Activated CD4-positive, alpha-beta T cell treated with anti-CD3 and anti-CD28 coated beads for 4 hours (primary cell): ENCODE measurements around the gene LSS.
"Not testable (repeated sequence)": the region's sequence is repeated elsewhere in the genome, so short reads cannot be mapped to it uniquely, and the experiment has no call there.

Experiments
- DNase-seq, 2 donors: peaks; one replicate each; pipeline ENCODE4 v3.0.0-alpha.2; 2020

Gene LSS

DNA sequence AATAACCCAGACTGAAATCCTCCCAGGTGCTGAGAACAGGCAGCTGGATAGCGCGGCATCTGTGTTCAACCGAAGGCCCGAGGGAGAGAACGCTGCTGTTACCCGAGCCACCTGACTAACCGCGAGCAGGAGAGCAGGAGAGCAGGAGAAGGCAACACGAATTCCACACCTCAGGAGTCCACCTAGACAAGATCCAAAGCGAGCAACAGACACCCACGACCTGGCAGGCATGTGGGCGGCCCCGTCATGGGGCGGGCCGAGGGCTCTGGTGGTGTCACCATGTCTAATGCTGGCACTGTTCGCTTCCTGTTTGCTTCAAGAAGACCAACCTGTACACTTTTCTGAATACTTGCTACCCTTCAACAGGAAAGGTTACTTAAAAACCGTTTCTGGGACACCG is 23.4 kb downstream of the LSS start:
- no peak for DNase-seq

DNA sequence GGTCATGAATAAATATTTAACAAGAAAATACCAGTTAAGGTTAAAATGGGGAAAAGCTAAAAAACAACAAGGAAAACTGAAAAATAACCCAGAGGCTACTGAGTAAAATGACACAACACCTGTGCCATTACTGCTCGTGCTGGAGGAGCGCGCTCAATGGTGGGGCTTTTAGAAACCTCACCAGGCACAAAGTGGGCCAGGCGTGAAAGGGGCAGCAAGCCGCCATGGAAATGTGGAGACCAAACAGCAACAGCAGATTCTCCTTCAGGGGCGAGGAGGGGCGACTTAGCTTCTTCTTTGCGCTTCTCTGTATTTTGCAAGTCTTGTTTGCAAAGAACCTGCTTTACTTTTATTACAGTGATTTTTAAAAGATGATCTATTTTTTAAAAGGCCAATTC is 25.4 kb downstream of the LSS start:
- DNase-seq = no peak

GRCh38 chr21:46202592-46203202 is 25.9 kb downstream of the LSS start:
- no peak for DNase-seq

- DNase-seq = not testable (repeated sequence)
Measured at GRCh38 chr21:46200877-46201803, 27.4 kb downstream of the LSS start.

GRCh38 chr21:46199436-46200373 is 28.9 kb downstream of the LSS start:
- DNase-seq = no peak

GRCh38 chr21:46196733-46197132 is 31.8 kb downstream of the LSS start:
- no peak for DNase-seq

DNA sequence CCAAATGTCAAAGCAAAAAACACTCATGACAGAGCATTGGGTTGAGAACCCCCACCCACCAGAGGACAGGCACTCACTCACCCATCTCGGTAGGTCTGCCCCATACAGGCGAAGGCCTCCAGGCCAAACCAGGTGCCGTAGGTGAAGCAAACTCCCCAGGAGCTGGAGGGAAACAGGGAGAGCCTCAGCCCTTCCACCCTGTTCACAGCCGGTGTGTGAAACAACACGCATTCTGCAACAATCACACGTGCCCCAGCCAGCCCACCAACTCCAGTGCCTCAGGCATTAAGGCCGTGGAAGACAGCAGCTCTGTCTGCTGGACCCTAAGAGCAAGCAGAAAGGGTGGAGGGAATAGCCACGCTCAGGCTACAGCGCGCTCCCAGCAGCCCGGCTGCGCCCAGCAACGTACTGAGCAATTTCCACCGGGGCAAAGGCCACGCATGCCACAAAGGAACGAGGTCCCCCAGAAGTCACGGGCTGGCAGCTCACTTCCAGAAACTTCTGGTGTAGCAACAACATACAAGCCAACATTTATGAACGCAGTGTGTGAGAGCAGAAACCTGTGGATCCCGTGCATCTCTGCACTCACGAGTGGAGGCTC is 32.9 kb downstream of the LSS start:
- no peak for DNase-seq

DNA sequence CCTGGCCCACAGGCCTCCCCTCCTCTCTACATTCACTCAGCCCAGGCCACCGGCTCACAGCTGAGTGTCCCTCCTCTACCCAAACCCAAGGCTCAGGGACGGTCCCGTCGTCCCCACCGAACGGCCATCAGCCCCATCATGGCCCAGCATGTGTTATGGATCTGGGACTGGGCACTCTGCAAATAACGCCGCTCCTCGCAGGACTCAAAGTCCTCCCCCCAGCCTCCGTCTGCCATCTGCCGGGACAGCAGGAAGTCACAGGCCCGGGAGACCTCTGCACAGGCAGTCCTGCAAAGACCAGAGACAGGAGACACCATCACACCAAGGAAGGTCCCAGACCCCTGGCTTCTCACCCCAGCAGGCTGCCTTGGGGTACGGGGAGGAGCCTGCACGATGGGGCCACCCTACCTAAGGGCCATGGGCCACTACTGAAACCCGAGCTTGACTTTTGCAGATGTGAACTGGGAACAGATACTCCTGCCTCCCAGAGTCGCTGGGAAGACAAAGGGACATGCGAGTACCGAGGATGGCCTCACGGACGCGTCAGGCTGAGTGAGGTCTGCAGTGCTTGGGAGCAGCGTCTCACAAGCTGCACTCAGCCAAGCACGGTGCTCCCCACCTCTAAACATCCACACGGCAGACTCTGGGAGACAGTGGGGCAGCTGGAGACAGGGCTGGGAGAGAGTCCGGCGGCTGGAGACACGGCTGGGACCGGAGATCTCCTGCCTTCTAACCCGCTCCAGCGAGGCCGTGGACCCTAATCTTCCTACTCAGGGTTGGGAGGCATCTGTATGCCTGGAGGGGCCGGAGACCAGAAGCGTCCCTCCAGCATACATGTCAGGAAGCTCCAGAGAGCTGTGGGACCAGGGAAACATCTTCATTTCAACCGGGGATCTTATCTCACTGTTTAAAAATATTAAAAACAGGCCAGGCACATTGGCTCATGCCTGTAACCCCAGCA is 33.9 kb downstream of the LSS start:
- DNase-seq = no peak

DNA sequence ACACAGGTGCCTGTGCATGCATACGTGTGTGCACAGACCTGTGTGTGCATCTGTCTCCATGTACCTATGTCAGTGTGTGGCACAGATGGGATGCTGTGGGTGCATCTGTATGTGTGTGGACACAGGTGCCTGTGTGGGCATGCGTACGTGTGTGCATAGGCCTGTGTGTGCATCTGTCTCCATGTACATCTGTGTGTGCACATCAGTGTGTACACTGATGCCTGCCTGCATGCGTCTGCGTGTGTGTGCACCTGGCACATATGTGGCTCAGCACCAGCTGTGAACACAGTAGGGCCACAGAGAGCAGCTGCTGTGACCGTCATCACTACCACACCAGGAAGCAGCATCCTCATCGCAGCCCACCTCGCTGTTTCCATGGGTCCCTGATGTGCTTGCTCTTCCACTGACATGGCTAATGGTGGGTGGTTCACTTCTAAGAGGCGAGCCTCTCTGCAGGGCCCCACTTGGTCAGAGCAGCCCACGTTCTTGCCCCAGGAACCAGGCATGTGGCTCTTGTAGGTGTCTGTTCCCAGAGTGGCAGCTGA is 34.7 kb downstream of the LSS start:
- DNase-seq = no peak

- DNase-seq = no peak
Measured at GRCh38 chr21:46191686-46192575, 36.6 kb downstream of the LSS start.

DNA sequence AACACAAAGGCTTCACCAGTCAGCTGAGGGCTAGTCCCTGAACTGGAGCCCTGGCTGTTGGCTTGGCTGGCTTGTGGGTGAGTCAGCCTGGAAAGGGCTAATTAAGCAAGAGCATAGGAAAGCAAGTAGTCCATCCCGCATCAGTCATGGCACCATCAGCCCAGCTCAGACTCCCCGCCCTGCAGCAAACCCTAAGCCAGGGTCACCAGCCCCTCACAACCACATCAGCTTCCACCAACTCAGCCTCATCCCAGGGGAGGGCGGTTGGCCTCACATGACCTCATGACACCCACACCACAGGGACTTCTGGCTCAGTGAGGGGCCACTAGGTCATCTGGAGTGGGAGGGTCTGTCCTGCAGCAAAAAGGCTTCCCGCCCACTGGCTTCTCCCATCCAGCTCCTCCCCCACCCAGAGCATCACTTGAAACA is 37.3 kb downstream of the LSS start:
- no peak for DNase-seq

- DNase-seq = no peak
Measured at GRCh38 chr21:46190491-46191131, 38.0 kb downstream of the LSS start.

GRCh38 chr21:46189959-46190490 is 38.5 kb downstream of the LSS start:
- DNase-seq = no peak

- no peak for DNase-seq
Measured at GRCh38 chr21:46189213-46189958, 39.2 kb downstream of the LSS start.

- DNase-seq = no peak
Measured at GRCh38 chr21:46188226-46189212, 40.1 kb downstream of the LSS start.

DNA sequence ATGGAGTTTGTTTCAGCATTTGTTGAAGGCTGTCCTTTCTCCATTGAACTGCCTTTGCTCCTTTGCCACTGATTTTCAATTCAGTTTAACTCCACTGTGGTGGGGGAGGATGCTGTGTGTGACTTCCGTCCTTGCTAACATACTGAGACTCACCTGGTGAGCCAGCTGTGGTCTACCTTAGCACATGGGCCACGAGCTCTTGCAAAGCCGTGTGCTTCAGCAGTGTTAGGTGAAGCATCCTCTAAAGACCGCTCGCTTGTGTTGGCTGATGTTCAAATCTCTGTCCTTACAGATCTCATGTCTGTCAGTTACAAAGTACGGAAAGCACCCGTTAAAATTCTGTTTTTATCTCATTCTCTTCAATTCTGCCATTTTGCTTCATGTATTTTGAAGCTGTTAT is 40.8 kb downstream of the LSS start:
- DNase-seq = no peak

- DNase-seq = no peak
Measured at GRCh38 chr21:46187261-46187660, 41.3 kb downstream of the LSS start.
